Endodermal cell (in vitro differentiated cells): ENCODE results near the gene KDM2A. TPM values are rescaled to one million over a fixed set of nuclear protein-coding genes. Genes with fewer than 3 reads are reported as not detected.

Experiments used
- DNase-seq: peaks from one replicate; pipeline ENCODE4 v3.0.0-alpha.2; 2017
- H3K27ac ChIP-seq: 2 replicates; pipeline ENCODE4 v1.5.1; 2013; ENCODE audit warnings: mild to moderate bottlenecking, low read depth, low read length, moderate library complexity
- H3K27me3 ChIP-seq: 2 replicates; pipeline ENCODE4 v1.6.1; 2013; ENCODE audit warnings: mild to moderate bottlenecking, low read length, moderate library complexity; ENCODE audit not compliant: insufficient read depth, control insufficient read depth, poor library complexity, severe bottlenecking
- H3K36me3 ChIP-seq: 2 replicates; pipeline ENCODE4 v1.7.0; 2013; ENCODE audit warnings: mild to moderate bottlenecking, low read length, moderate library complexity; ENCODE audit not compliant: control insufficient read depth, insufficient read depth
- H3K4me1 ChIP-seq: one replicate; pipeline ENCODE4 v1.7.0; 2013; ENCODE audit warnings: low read length; ENCODE audit not compliant: control insufficient read depth, insufficient read depth
- H3K4me3 ChIP-seq: 2 replicates; pipeline ENCODE4 v1.5.1; 2013; ENCODE audit warnings: mild to moderate bottlenecking, low read length, moderate library complexity
- H3K9ac ChIP-seq: 2 replicates; pipeline ENCODE4 v1.6.1; 2013; ENCODE audit warnings: mild to moderate bottlenecking, low read length, moderate library complexity; ENCODE audit not compliant: poor library complexity, severe bottlenecking; ENCODE audit errors: extremely low read depth
- H3K9me3 ChIP-seq: 2 replicates; pipeline ENCODE4 v1.6.1; 2013; ENCODE audit warnings: mild to moderate bottlenecking, low read length, moderate library complexity; ENCODE audit not compliant: control insufficient read depth
- H3K27ac Mint-ChIP-seq: 2 replicates; pipeline ENCODE4 v1.8.0; 2020; ENCODE audit warnings: mixed read lengths
- H3K27me3 Mint-ChIP-seq: 2 replicates; pipeline ENCODE4 v1.8.0; 2021; ENCODE audit warnings: mild to moderate bottlenecking, mixed read lengths; ENCODE audit not compliant: insufficient read depth
- H3K36me3 Mint-ChIP-seq: 2 replicates; pipeline ENCODE4 v1.8.0; 2020; ENCODE audit warnings: low read depth, mixed read lengths
- H3K4me1 Mint-ChIP-seq: 2 replicates; pipeline ENCODE4 v1.8.0; 2020; ENCODE audit warnings: mixed read lengths
- H3K4me3 Mint-ChIP-seq: 2 replicates; pipeline ENCODE4 v1.8.0; 2020; ENCODE audit warnings: mild to moderate bottlenecking, moderate library complexity, mixed read lengths
- H3K9me3 Mint-ChIP-seq: 2 replicates; pipeline ENCODE4 v1.8.0; 2020; ENCODE audit warnings: mild to moderate bottlenecking, mixed read lengths
- WGBS, 2 experiments: methylation state at CpG; one replicate each; pipeline versions ENCODE4 v1.1.5 to v1.1.7; 2013; ENCODE audit warnings: missing lambda C conversion rate in 2 of 2, mixed read lengths in 1 of 2; ENCODE audit not compliant: insufficient coverage in 1 of 2, insufficient read length in 1 of 2; 5-methylcytosine and 5-hydroxymethylcytosine counted together
- total RNA-seq, 2 donors: library from RNA; stranded (reverse); fragmentation: NEBNext Ultra II Directional in 1 of 2; extraction: Animal tissue kit (Norgen Biotek cat#: 25700) in 1 of 2; gene quantifications; 2 replicates in 1 of 2; 3 replicates in 1 of 2; pipeline ENCODE4 v1.2.1, GENCODE V29; 2021
- TF ChIP-seq, protein P1 (sequence below): fragments of 200-600 bp; sonication (generic); conservative IDR thresholded peaks from 2 replicates; pipeline ENCODE4 v1.5.0; 2021; ENCODE audit warnings: antibody characterized with exemption, mild to moderate bottlenecking

The KDM2A gene
- total RNA-seq, 2 donors from 2014 or later = 59.4 to 75.4 TPM

DNA sequence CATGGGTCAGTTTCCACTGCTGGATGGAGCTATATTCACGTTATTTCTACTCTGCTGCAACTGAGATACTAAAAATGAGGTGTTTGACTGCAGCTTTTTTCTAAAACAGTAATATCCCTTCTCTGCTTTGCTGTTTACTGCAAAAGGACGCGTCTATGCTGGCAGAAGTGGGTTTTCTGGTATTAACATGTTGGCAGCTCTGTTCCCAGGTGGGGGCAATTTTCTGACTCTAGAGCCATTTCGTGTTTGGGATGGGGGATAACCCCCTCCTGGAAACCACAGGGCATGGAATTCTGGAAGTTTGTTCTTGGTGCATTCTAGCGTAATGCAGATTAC, 152.1 kb downstream of the KDM2A start:
- no peaks in the 10 kb centered on the region for H3K9me3 Mint-ChIP-seq
- TF ChIP-seq, protein P1, sequence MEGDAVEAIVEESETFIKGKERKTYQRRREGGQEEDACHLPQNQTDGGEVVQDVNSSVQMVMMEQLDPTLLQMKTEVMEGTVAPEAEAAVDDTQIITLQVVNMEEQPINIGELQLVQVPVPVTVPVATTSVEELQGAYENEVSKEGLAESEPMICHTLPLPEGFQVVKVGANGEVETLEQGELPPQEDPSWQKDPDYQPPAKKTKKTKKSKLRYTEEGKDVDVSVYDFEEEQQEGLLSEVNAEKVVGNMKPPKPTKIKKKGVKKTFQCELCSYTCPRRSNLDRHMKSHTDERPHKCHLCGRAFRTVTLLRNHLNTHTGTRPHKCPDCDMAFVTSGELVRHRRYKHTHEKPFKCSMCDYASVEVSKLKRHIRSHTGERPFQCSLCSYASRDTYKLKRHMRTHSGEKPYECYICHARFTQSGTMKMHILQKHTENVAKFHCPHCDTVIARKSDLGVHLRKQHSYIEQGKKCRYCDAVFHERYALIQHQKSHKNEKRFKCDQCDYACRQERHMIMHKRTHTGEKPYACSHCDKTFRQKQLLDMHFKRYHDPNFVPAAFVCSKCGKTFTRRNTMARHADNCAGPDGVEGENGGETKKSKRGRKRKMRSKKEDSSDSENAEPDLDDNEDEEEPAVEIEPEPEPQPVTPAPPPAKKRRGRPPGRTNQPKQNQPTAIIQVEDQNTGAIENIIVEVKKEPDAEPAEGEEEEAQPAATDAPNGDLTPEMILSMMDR = no peak
- H3K4me3 Mint-ChIP-seq = no peak overlapping the region
- Histone ChIP-seq H3K27ac (no peak overlapping the region), H3K4me3 (peak overlapping the region; percentile 59), H3K9me3 (no peaks in the 10 kb centered on the region), H3K9ac (no peak overlapping the region), H3K4me1 (peaks cover 19% of the 10 kb centered on the region), H3K36me3 (peaks cover 28% of the 10 kb centered on the region), H3K27me3 (no peaks in the 10 kb centered on the region)
- DNase-seq = no peak
- H3K27ac Mint-ChIP-seq = no peak overlapping the region
- 86 to 91% methylated on average over 4 to 5 of the region's 5 CpGs for WGBS, 2 experiments
- peaks cover 24% of the 10 kb centered on the region for H3K4me1 Mint-ChIP-seq
- no peaks in the 10 kb centered on the region for H3K27me3 Mint-ChIP-seq
- peaks cover 6% of the 10 kb centered on the region for H3K36me3 Mint-ChIP-seq

DNA sequence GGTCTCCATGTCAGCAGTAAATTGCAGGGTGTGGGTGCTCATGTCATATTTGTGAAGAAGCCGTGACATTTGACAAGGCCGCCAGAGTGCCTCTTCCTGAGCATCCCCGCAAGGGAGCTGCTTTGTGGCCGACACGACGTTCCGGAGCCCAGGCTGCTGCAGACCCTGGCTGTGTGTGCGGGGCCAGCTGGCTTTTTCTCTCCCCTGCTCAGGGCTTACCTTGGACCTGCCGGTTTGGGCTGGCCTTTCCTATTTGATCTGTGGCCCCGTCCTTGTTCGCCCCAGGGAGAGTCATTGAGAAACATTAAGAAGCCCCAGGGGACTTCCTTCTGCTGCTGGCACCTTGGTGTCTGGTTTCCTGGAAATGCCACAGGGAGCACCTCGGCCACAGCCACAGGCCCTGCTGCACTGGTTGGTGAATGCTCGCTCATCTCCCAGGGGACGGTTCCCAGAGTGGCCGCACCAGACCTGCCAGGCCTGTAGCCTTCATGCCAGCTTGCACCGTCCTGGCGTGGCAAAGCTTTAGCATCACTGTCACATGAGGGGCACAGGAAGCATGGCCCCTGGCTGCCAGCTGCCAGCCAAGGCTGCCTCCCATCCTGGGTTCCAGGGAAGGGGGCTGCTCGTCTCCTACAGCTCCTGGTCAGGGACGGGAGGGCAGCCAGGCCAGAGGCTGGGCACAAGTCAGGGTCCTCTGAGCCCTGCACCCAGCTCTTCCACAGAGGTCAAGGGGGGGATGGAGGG, 152.7 kb downstream of the KDM2A start:
- Mint-ChIP-seq H3K4me1 (peaks cover 26% of the 10 kb centered on the region), H3K36me3 (peaks cover 6% of the 10 kb centered on the region), H3K27me3 (no peaks in the 10 kb centered on the region), H3K27ac (no peak overlapping the region), H3K9me3 (no peaks in the 10 kb centered on the region), H3K4me3 (no peak overlapping the region)
- Histone ChIP-seq H3K9ac (no peak overlapping the region), H3K27me3 (no peaks in the 10 kb centered on the region), H3K9me3 (no peaks in the 10 kb centered on the region), H3K4me3 (no peak overlapping the region), H3K4me1 (peaks cover 19% of the 10 kb centered on the region), H3K27ac (no peak overlapping the region), H3K36me3 (peaks cover 28% of the 10 kb centered on the region)
- TF ChIP-seq, protein P1 = no peak
- WGBS, 2 experiments = 88 to 95% methylated on average over 16 to 19 of the region's 19 CpGs
- no peak for DNase-seq

DNA sequence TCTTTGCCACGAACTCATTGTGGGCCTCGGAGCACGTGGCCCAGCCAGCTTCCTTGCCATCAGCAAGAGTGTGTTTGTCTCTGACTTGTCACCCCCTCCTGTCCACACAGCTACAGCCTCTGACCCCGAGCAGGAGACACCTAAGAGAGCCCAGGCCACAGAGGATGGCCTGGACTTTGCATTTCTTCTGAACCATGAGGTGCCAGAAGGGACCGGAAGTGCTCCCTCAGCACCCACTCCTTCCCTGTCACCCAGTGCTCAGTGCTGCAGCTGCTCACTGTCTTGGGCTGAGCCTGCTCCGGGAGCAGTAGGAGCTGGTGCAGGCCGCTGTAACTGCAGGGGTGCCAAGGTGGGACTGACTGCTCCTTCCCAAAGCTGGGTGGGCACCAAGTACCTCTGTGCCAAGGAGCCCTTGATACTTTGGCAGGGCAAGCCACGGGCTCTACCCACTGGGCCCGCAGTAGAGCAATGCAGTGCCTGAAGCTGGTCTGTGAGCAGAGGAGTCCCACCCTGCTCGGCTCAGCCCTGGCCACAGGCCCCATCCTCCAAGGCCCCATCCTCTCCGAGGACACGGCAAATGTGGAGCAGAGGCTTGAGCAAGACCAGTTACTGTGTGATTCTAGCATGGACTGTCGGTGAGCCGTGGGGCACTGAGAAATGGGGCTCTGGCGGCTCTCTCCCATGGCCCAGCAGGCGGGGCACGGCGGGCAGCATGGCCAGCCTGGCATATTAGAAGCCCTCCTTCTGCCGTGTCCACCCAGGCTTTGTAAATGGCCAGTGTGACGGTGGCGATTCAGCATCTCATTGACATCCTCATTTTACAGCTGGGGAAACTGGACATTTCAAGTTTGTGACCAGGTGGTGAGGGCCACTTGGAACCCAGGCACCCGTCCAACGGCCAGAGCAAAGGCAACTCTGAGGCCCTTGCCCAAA, 153.5 kb downstream of the KDM2A start:
- Histone ChIP-seq H3K4me1 (peaks cover 17% of the 10 kb centered on the region), H3K36me3 (peaks cover 28% of the 10 kb centered on the region), H3K27me3 (no peaks in the 10 kb centered on the region), H3K9me3 (no peaks in the 10 kb centered on the region), H3K27ac (no peak overlapping the region), H3K9ac (no peak overlapping the region), H3K4me3 (no peak overlapping the region)
- TF ChIP-seq, protein P1 = no peak
- Mint-ChIP-seq H3K9me3 (no peaks in the 10 kb centered on the region), H3K27me3 (no peaks in the 10 kb centered on the region), H3K36me3 (peaks cover 6% of the 10 kb centered on the region), H3K4me1 (peaks cover 22% of the 10 kb centered on the region), H3K27ac (no peak overlapping the region), H3K4me3 (no peak overlapping the region)
- DNase-seq = no peak
- 95% methylated on average over 19 to 23 of the region's 23 CpGs for WGBS, 2 experiments
